ENCODE results near the gene SPATA31C2.

DNA sequence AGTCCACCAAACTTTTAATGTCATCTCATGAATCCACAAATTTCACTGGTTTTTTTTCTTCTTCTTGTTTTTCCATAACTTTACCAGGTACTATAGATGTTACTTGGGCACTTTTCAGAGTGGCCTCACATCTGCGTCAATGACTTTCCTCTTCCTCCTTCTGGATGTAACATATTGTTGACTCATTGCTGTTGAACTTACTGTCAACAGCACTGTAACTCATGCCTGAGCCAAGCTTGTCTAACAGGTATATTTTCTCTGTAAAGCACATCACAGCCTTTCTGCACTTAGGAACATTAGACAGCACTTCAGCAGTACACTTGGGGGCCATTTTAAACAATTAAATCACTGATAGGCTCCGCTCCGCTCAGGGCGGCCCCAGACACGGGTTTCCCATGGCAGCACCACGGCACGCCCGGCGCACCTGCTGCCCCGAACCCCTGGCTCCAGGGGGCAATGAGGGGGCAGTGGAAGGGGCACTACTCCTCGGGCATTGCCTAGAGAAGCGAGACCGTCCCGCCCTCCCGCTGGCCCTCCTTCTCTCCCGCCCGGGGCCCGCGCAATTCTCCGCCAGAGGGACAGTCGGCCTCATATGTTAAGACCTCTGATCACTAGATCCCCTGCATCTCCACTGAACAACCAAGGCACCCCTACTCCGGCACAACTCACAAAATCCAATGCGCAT lies 41.9 kb upstream of the SPATA31C2 start:
- TF ChIP-seq CTCF (IDR thresholded peaks at IDR 0.05), result no peak
- TF ChIP-seq EZH2phosphoT487 (IDR thresholded peaks at IDR 0.05), result no peak
- no peak for TF ChIP-seq EZH2 (IDR thresholded peaks at IDR 0.05)
